GM18526 (cell line): ENCODE data around the gene KDSR.

Source experiments
- POLR2A ChIP-seq: IDR thresholded peaks from 3 replicates; pipeline ENCODE4 v1.6.1; 2011; ENCODE audit not compliant: insufficient read length; ENCODE audit errors: extremely low read depth

Gene KDSR

GRCh38 chr18:63317556-63317946 lies 49.5 kb downstream of the KDSR start:
- TF ChIP-seq POLR2A: no peak

GRCh38 chr18:63316612-63317555 lies 50.1 kb downstream of the KDSR start:
- peak; percentile 59 for TF ChIP-seq POLR2A

GRCh38 chr18:63315876-63316275 lies 51.1 kb downstream of the KDSR start:
- TF ChIP-seq POLR2A: no peak

GRCh38 chr18:63315131-63315662 lies 51.8 kb downstream of the KDSR start:
- no peak for TF ChIP-seq POLR2A

- TF ChIP-seq POLR2A: no peak
These were observed 52.8 kb downstream of the KDSR start for GRCh38 chr18:63314062-63314790.

DNA sequence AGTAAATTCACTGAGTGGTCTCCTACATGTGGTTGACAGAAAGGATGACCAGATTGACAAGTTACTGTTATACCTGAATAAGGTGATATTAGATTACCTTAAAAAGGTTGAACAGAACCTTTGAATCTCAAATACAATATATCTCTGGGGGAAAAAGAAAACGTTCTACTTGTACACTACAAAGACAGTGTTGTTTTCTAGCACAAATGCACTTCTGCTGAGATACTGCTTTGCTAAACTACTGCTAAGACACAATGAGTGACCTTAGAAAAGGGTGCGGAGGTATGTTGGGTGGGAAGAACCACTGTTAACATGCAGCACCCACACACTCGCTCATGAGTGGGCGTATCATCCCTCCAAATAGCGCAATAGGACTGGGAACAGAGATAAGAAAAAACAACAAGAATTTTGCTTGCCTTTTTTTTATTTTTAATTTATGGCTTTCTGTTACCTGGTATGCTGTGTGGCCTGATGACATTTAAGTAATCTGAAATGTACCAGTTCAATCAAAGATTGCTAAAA lies 53.5 kb downstream of the KDSR start:
- no peak for TF ChIP-seq POLR2A

DNA sequence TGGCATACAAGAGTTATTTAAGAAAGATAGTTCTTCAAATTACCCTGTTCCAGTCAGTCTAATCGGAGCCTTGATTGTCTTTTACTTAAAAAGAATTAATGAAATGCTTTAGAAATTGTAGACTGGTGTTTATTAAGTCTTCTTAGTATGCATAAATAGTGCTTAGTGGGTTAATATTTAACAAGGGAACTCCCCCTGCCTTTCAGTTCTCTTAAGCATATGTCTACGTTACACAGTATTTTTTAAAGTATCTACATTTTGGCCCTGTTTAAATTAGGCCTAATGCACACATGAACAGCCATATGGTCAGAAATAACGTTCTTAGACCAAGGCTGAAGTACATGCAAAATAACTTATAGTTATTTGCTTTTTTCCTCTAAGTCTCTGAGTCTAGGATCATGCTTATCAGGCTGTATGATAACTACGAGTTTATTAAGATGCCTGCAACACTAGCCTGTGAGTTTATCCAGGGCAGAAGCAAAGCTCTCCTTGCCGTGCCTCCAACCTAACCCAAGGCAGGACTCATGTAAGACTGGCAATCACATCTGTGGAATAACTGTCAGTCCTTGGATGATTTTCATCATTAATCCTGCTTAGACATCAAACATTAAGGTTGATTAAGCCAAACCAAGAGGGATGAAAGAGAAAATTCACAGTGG lies 54.1 kb downstream of the KDSR start:
- TF ChIP-seq POLR2A: no peak

DNA sequence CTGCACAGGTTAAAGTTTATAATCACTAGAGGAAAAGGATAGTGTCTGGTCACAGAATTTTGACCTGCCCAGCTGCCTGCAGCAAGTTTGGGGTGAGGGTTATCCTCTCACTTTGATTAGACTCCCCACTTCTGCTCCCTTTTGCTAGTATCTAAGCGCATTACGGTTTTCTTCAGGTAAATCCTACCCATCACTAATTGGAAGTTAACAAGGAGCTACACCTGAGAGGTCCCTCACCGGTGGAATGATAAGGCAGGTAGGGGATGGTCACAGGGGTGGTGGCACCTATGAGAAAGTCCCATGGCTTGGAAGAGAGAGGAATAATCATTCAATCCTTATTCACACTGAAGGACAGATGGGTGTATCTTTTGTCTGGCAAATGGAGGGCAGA lies 55.0 kb downstream of the KDSR start:
- TF ChIP-seq POLR2A: no peak

- TF ChIP-seq POLR2A: peak; percentile 18
These were observed 55.6 kb downstream of the KDSR start for GRCh38 chr18:63311118-63312018.

DNA sequence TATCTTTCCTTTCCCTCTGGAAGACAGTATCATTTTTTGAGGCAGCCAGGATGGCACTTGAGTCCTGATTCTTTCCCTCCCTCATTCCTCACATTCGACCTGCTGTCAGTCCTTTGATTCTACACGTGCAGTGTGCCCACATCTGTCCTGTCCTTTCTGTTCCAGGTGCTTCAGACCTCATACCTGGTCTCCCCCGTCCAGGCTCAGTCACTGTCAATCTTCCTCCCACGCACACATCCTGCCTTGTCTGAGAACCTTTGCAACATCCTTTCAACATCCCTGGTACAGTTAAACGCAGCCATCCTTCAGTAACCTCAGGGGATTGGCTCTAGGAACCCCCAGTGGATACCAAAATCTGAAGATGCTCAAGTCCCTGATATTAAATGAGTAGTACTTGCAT lies 57.6 kb downstream of the KDSR start:
- no peak for TF ChIP-seq POLR2A

- no peak for TF ChIP-seq POLR2A
These were observed 59.3 kb downstream of the KDSR start for GRCh38 chr18:63307551-63308200.

- TF ChIP-seq POLR2A: no peak
These were observed 60.0 kb downstream of the KDSR start for GRCh38 chr18:63306819-63307550.

GRCh38 chr18:63306249-63306648 lies 60.8 kb downstream of the KDSR start:
- TF ChIP-seq POLR2A: no peak
